HUES64 (cell line): ENCODE results near the gene LMAN2.
A peak's percentile ranks its signal among the peaks of the same experiment; 100 is the strongest.

Experiments
- H3K27ac ChIP-seq: 2 replicates; pipeline ENCODE4 v1.7.0; 2013; ENCODE audit warnings: low read depth, low read length, inconsistent platforms
- H3K27me3 ChIP-seq: 2 replicates; pipeline ENCODE4 v1.6.1; 2013; ENCODE audit warnings: mild to moderate bottlenecking, low read length; ENCODE audit not compliant: insufficient read depth
- H3K36me3 ChIP-seq: 2 replicates; pipeline ENCODE4 v1.6.1; 2013; ENCODE audit warnings: mild to moderate bottlenecking, low read length; ENCODE audit not compliant: insufficient read depth
- H3K4me1 ChIP-seq: 2 replicates; pipeline ENCODE4 v1.6.1; 2013; ENCODE audit warnings: mild to moderate bottlenecking, low read length, moderate library complexity; ENCODE audit not compliant: insufficient read depth
- H3K4me3 ChIP-seq: 2 replicates; pipeline ENCODE4 v1.5.1; 2013; ENCODE audit warnings: mild to moderate bottlenecking, low read length, moderate library complexity
- H3K9ac ChIP-seq: 2 replicates; pipeline ENCODE4 v1.6.1; 2013; ENCODE audit warnings: mild to moderate bottlenecking, low read depth, low read length
- H3K9me3 ChIP-seq: 2 replicates; pipeline ENCODE4 v1.6.1; 2013; ENCODE audit warnings: low read depth, low read length; ENCODE audit not compliant: insufficient read depth
- WGBS: fragments of 150-250, 120-280 bp; methylation state at CpG from one replicate; pipeline ENCODE4 v1.1.7; 2013; ENCODE audit warnings: missing lambda C conversion rate; 5-methylcytosine and 5-hydroxymethylcytosine counted together

The LMAN2 gene

GRCh38 chr5:177302354-177303110 is 48.9 kb downstream of the LMAN2 start:
- peak overlapping the region; percentile 97; the same call in 1 of the 2 replicates for H3K9ac ChIP-seq
- WGBS, result 47% methylated on average over 24 of the region's 24 CpGs
- H3K4me1 ChIP-seq, result peaks cover 25% of the 10 kb centered on the region
- H3K4me3 ChIP-seq, result peak overlapping the region; percentile 99
- no peaks in the 10 kb centered on the region for H3K9me3 ChIP-seq
- no peaks in the 10 kb centered on the region for H3K27me3 ChIP-seq
- H3K27ac ChIP-seq, result no peak overlapping the region
- H3K36me3 ChIP-seq, result peaks cover 48% of the 10 kb centered on the region

- H3K4me3 ChIP-seq, result no peak overlapping the region
- peaks cover 29% of the 10 kb centered on the region for H3K4me1 ChIP-seq
- H3K27ac ChIP-seq, result no peak overlapping the region
- H3K27me3 ChIP-seq, result no peaks in the 10 kb centered on the region
- H3K36me3 ChIP-seq, result peaks cover 46% of the 10 kb centered on the region
- 92% methylated on average over 7 of the region's 7 CpGs for WGBS
- no peak overlapping the region for H3K9ac ChIP-seq
- no peaks in the 10 kb centered on the region for H3K9me3 ChIP-seq
Observed at GRCh38 chr5:177301503-177302165, 49.8 kb downstream of the LMAN2 start.

GRCh38 chr5:177300951-177301350 is 50.5 kb downstream of the LMAN2 start:
- WGBS, result 92% methylated on average over 2 of the region's 2 CpGs
- H3K4me3 ChIP-seq, result no peak overlapping the region
- H3K36me3 ChIP-seq, result peaks cover 46% of the 10 kb centered on the region
- no peaks in the 10 kb centered on the region for H3K9me3 ChIP-seq
- peak overlapping the region; percentile 39; the same call in 1 of the 2 replicates for H3K27ac ChIP-seq
- no peak overlapping the region for H3K9ac ChIP-seq
- no peaks in the 10 kb centered on the region for H3K27me3 ChIP-seq
- H3K4me1 ChIP-seq, result peaks cover 29% of the 10 kb centered on the region

- Histone ChIP-seq H3K27ac (peak overlapping the region; percentile 39; the same call in 1 of the 2 replicates), H3K36me3 (peaks cover 46% of the 10 kb centered on the region), H3K9me3 (no peaks in the 10 kb centered on the region), H3K27me3 (no peaks in the 10 kb centered on the region), H3K9ac (no peak overlapping the region), H3K4me1 (peaks cover 29% of the 10 kb centered on the region), H3K4me3 (no peak overlapping the region)
- WGBS, result 76% methylated on average over 4 of the region's 4 CpGs
Observed at GRCh38 chr5:177300236-177300880, 51.1 kb downstream of the LMAN2 start.

- H3K9ac ChIP-seq, result no peak overlapping the region
- 91% methylated on average over 9 of the region's 9 CpGs for WGBS
- peaks cover 25% of the 10 kb centered on the region for H3K4me1 ChIP-seq
- no peaks in the 10 kb centered on the region for H3K9me3 ChIP-seq
- no peak overlapping the region for H3K4me3 ChIP-seq
- H3K36me3 ChIP-seq, result peaks cover 46% of the 10 kb centered on the region
- no peak overlapping the region for H3K27ac ChIP-seq
- H3K27me3 ChIP-seq, result no peaks in the 10 kb centered on the region
Observed at GRCh38 chr5:177299697-177300096, 51.8 kb downstream of the LMAN2 start.

GRCh38 chr5:177297922-177298321 is 53.5 kb downstream of the LMAN2 start:
- Histone ChIP-seq H3K27ac (no peak overlapping the region), H3K36me3 (peaks cover 62% of the 10 kb centered on the region), H3K4me3 (no peak overlapping the region), H3K27me3 (no peaks in the 10 kb centered on the region), H3K9me3 (no peaks in the 10 kb centered on the region), H3K4me1 (peaks cover 24% of the 10 kb centered on the region), H3K9ac (no peak overlapping the region)
- whole genome bisulfite sequencing, result 85% methylated on average over 2 of the region's 2 CpGs

- WGBS, result 90% methylated on average over 4 of the region's 4 CpGs
- H3K27ac ChIP-seq, result no peak overlapping the region
- peaks cover 76% of the 10 kb centered on the region for H3K36me3 ChIP-seq
- H3K27me3 ChIP-seq, result no peaks in the 10 kb centered on the region
- H3K9me3 ChIP-seq, result no peaks in the 10 kb centered on the region
- H3K4me3 ChIP-seq, result no peak overlapping the region
- no peak overlapping the region for H3K9ac ChIP-seq
- peaks cover 24% of the 10 kb centered on the region for H3K4me1 ChIP-seq
Observed at GRCh38 chr5:177296581-177296980, 54.9 kb downstream of the LMAN2 start.

- WGBS, result 98% methylated on average over 9 of the region's 9 CpGs
- peaks cover 74% of the 10 kb centered on the region for H3K36me3 ChIP-seq
- H3K27ac ChIP-seq, result no peak overlapping the region
- no peaks in the 10 kb centered on the region for H3K27me3 ChIP-seq
- H3K9me3 ChIP-seq, result no peaks in the 10 kb centered on the region
- H3K9ac ChIP-seq, result no peak overlapping the region
- peaks cover 24% of the 10 kb centered on the region for H3K4me1 ChIP-seq
- H3K4me3 ChIP-seq, result no peak overlapping the region
Observed at GRCh38 chr5:177295924-177296323, 55.5 kb downstream of the LMAN2 start.

GRCh38 chr5:177294632-177295031 is 56.8 kb downstream of the LMAN2 start:
- Histone ChIP-seq H3K4me3 (no peak overlapping the region), H3K4me1 (peaks cover 18% of the 10 kb centered on the region), H3K27me3 (no peaks in the 10 kb centered on the region), H3K27ac (no peak overlapping the region), H3K36me3 (peaks cover 81% of the 10 kb centered on the region), H3K9ac (no peak overlapping the region), H3K9me3 (no peaks in the 10 kb centered on the region)
- 98% methylated on average over 3 of the region's 3 CpGs for WGBS

- 97% methylated on average over 12 of the region's 12 CpGs for WGBS
- Histone ChIP-seq H3K36me3 (peaks cover 84% of the 10 kb centered on the region), H3K4me1 (peaks cover 17% of the 10 kb centered on the region)
Observed at GRCh38 chr5:177293819-177294581, 57.5 kb downstream of the LMAN2 start.

More at GRCh38 chr5:177293819-177294581, 57.5 kb downstream of the LMAN2 start:
- Histone ChIP-seq H3K9ac (no peak overlapping the region), H3K27ac (no peak overlapping the region), H3K9me3 (no peaks in the 10 kb centered on the region), H3K27me3 (no peaks in the 10 kb centered on the region), H3K4me3 (no peak overlapping the region)
